Transverse colon (tissue), 4 donors: ENCODE measurements around the gene MPZL3. TPM values are rescaled to one million over a fixed set of nuclear protein-coding genes. Genes with fewer than 3 reads are reported as not detected.
A peak's percentile ranks its signal among the peaks of the same experiment; 100 is the strongest.

Experiments
- DNase-seq: peaks from one replicate; pipeline ENCODE4 v3.0.0-alpha.2; 2019
- H3K27ac ChIP-seq, 4 donors: fragments of 200-600 bp; sonication (generic); 2 replicates each; pipeline ENCODE4 v1.5.1; 2016 to 2018; ENCODE audit warnings: inconsistent platforms in 4 of 4
- H3K27me3 ChIP-seq: fragments of 200-600 bp; sonication (generic); 2 replicates; pipeline ENCODE4 v1.5.1; 2017; ENCODE audit warnings: inconsistent platforms
- H3K36me3 ChIP-seq, 4 donors: fragments of 200-600 bp; sonication (generic); 2 replicates each; pipeline ENCODE4 v1.5.1; 2017 to 2019; ENCODE audit warnings: inconsistent platforms in 4 of 4
- H3K4me1 ChIP-seq, 4 donors: fragments of 200-600 bp; sonication (generic); 2 replicates each; pipeline ENCODE4 v1.5.1; 2017 to 2020; ENCODE audit warnings: inconsistent platforms in 4 of 4
- H3K4me3 ChIP-seq, 4 donors: fragments of 200-600 bp; sonication (generic); 1 replicate in 1 of 4; 2 replicates in 3 of 4; pipeline versions ENCODE4 v1.5.1 to v1.6.1; 2017 to 2019; ENCODE audit warnings: inconsistent platforms in 4 of 4
- H3K9me3 ChIP-seq, 2 donors: fragments of 200-600 bp; sonication (generic); 2 replicates each; pipeline ENCODE4 v1.5.1; 2017 to 2019; ENCODE audit warnings: inconsistent platforms in 2 of 2
- EP300 ChIP-seq: sonication (generic); formaldehyde crosslinking; IDR thresholded peaks from one replicate; pipeline ENCODE4 v1.6.1; 2017; ENCODE audit warnings: antibody characterized with exemption, low read depth
- POLR2A ChIP-seq: fragments of 450-650 bp; IDR thresholded peaks from one replicate; pipeline ENCODE4 v1.6.1; 2016; ENCODE audit warnings: antibody characterized with exemption, mild to moderate bottlenecking, moderate library complexity
- POLR2AphosphoS5 ChIP-seq, 3 donors: sonication (generic); formaldehyde crosslinking; IDR thresholded peaks; one replicate each; pipeline ENCODE4 v1.6.1; 2016; ENCODE audit warnings: antibody characterized with exemption in 3 of 3
- WGBS, 2 donors: methylation state at CpG; one replicate each; pipeline ENCODE4 v1.1.5; 2018; ENCODE audit warnings: low coverage in 1 of 2; 5-methylcytosine and 5-hydroxymethylcytosine counted together
- in situ Hi-C, 4 donors: fragments of 200-750 bp; cut with MboI; loops; one replicate each; pipeline versions ENCODE4 v1.15.0 to v1.15.1; 2017; ENCODE audit warnings: low sequenced_read_pairs in 3 of 4, low pct_ligation_motif_present in 1 of 4, low pct_unique_long_range_greater_than_20kb in 1 of 4
- intact Hi-C: fragments of 100-400 bp; cut with DNase I; formaldehyde crosslinking; loops from one replicate; pipeline ENCODE4 v1.15.1; 2023; ENCODE audit warnings: low total_unique reads
- total RNA-seq, 4 donors: library from RNA; depleted of rRNA; stranded (reverse); fragments of >200 nt; gene quantifications; one replicate each; pipeline ENCODE4 v1.1.0, GENCODE V29; 2016
- TF ChIP-seq, protein P1 (sequence below), 5 experiments: fragments of 200-600 bp in 3 of 5; fragments of 450-650 bp in 2 of 5; sonication (generic) in 3 of 5; IDR thresholded peaks; 1 replicate in 2 of 5; 2 replicates in 3 of 5; pipeline ENCODE4 v1.5.1; 2016 to 2017; ENCODE audit warnings: antibody characterized with exemption in 5 of 5, inconsistent platforms in 3 of 5, mild to moderate bottlenecking in 2 of 5, moderate library complexity in 1 of 5

The MPZL3 gene
- total RNA-seq, 4 donors from 2014 or later, result 2.4 to 15.2 (median 8.2) TPM

DNA sequence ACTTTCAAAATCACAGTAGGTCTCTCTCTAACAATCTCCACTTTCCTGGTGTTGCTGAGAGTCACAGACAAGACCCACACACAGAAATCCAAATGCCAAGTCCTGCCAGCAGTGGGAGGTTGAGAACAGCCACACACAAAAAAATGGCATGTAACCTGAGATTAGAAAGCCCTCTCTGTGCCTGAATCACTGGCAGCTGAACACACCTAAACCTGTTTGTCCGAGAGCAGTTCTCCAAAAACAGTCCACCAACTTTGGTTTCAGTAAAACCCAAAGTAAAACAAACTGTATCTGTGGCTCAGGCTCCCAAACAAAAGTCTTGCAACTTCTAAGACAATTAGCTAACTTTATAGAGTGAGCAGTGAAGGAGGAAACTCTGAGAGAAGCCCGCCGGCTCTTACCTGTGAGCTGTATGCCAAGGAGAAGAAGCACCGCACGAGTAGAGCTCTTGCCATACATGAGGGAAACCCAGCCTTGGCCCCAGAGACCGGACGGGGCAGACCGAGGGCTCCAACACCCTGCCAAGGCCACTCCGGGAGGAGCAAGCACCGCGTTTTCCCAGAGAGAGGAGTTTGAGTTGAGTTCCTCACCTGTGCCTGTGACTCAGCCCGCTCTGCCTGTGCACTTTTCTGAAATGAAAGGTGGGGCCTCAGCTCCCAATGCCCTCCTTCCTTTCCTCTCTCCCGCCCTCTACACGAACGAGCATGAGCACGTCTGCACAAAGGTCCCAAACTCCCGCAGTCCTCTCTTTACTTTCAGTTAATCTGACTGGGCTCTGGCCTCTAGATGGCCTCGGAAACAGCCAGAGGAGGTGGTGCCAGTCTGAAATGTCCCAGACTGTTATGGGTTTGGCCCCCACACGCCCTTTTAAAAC lies 11.8 kb upstream of the MPZL3 start, which contains the start of gene MPZL2:
Gene MPZL2 (minus strand): TSS at position 603 of the 874 bp plus-strand sequence. CDS start 144 bp downstream, at position 459.
- peak; percentile 86 for TF ChIP-seq POLR2A
- TF ChIP-seq, protein P1, sequence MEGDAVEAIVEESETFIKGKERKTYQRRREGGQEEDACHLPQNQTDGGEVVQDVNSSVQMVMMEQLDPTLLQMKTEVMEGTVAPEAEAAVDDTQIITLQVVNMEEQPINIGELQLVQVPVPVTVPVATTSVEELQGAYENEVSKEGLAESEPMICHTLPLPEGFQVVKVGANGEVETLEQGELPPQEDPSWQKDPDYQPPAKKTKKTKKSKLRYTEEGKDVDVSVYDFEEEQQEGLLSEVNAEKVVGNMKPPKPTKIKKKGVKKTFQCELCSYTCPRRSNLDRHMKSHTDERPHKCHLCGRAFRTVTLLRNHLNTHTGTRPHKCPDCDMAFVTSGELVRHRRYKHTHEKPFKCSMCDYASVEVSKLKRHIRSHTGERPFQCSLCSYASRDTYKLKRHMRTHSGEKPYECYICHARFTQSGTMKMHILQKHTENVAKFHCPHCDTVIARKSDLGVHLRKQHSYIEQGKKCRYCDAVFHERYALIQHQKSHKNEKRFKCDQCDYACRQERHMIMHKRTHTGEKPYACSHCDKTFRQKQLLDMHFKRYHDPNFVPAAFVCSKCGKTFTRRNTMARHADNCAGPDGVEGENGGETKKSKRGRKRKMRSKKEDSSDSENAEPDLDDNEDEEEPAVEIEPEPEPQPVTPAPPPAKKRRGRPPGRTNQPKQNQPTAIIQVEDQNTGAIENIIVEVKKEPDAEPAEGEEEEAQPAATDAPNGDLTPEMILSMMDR (IDR thresholded peaks at IDR 0.05), result peak in 1 of 5 experiments; percentile 15
- peak; percentile 61 to 90 (median 78) for TF ChIP-seq POLR2AphosphoS5 (IDR thresholded peaks at IDR 0.05)
- no peak for TF ChIP-seq EP300
- in situ Hi-C loops (no loop called here), intact Hi-C loops (no loop called here)
- Histone ChIP-seq H3K27me3 (peaks cover 18% of the 10 kb centered on the region), H3K4me3 (peak within 1 kb of the TSS in 3 of 4 donors; percentile 39 to 52 (median 43)), H3K4me1 (peaks cover 0 to 26% (median 20%) of the 10 kb centered on the region in 4 donors), H3K9me3 (no peaks in the 10 kb centered on the region), H3K36me3 (peaks cover 0 to 8% (median 0%) of the 10 kb centered on the region in 4 donors), H3K27ac (peak within 1 kb of the TSS; percentile 78 to 87 (median 83))
- WGBS, 2 donors, result 5 to 17% methylated on average over 1 to 19 of the region's 19 CpGs
- peak; percentile 86 for DNase-seq

DNA sequence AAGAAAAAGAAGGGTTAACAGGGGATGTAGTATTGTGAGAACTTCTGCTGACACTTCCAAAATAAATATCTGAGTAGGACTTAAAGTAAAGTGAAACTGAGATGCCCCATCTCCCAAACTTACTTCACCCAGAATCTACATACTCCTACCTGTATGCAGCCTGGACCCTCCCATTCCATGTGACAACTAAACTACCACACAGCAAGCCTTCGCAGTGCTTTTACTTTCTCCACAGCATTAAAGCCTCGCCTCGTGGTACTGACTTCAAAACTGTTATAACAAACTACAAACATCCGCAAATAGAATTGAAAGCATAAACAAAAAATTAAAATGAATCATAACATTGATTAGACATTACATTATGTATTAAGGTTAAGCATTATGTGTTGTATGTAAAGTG lies 10.9 kb upstream of the MPZL3 start:
- H3K36me3 ChIP-seq, result peaks cover 0 to 8% (median 0%) of the 10 kb centered on the region in 4 donors
- TF ChIP-seq POLR2A, result no peak
- peak in 1 of 3 donors; percentile 34 for TF ChIP-seq POLR2AphosphoS5 (IDR thresholded peaks at IDR 0.05)
- H3K9me3 ChIP-seq, result no peaks in the 10 kb centered on the region
- peaks cover 0 to 26% (median 20%) of the 10 kb centered on the region in 4 donors for H3K4me1 ChIP-seq
- peak overlapping the region; percentile 78 to 87 (median 83) for H3K27ac ChIP-seq
- peak overlapping the region in 3 of 4 donors; percentile 39 to 52 (median 43) for H3K4me3 ChIP-seq
- WGBS, 2 donors, result 21 to 35% methylated on average over 4 of the region's 4 CpGs
- DNase-seq, result no peak
- intact Hi-C loops (no loop called here), in situ Hi-C loops (no loop called here)
- H3K27me3 ChIP-seq, result peaks cover 18% of the 10 kb centered on the region

DNA sequence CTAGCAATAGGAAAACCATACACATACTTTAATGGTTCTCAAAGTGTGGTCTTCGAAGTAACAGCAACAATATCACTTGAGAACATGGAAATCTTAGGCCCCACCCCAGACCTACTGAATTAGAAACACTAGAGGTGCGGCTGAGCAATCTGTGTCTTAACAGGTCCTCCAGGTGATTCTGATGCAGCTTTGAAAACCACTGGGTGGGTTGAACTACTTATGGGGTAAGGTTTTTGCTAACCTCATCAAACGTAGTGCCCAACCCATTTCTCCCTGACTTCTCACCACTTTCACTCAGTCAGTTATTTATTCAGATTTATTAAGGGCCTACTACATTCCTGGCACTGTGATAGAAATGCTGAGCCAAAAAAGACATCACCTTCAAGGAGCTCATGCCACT lies 8.2 kb upstream of the MPZL3 start:
- H3K27me3 ChIP-seq, result peaks cover 20% of the 10 kb centered on the region
- H3K4me3 ChIP-seq, result no peak overlapping the region
- no peak overlapping the region for H3K27ac ChIP-seq
- no peaks in the 10 kb centered on the region for H3K9me3 ChIP-seq
- no peak for DNase-seq
- peaks cover 0 to 26% (median 20%) of the 10 kb centered on the region in 4 donors for H3K4me1 ChIP-seq
- in situ Hi-C loops, result no loop called here
- intact Hi-C loops, result no loop called here
- peaks cover 0 to 16% (median 0%) of the 10 kb centered on the region in 4 donors for H3K36me3 ChIP-seq
- TF ChIP-seq, protein P1 (IDR thresholded peaks at IDR 0.05), result no peak
- TF ChIP-seq EP300 (no peak), POLR2AphosphoS5 (IDR thresholded peaks at IDR 0.05) (no peak)
- 86 to 89% methylated on average over 2 to 3 of the region's 3 CpGs for WGBS, 2 donors

DNA sequence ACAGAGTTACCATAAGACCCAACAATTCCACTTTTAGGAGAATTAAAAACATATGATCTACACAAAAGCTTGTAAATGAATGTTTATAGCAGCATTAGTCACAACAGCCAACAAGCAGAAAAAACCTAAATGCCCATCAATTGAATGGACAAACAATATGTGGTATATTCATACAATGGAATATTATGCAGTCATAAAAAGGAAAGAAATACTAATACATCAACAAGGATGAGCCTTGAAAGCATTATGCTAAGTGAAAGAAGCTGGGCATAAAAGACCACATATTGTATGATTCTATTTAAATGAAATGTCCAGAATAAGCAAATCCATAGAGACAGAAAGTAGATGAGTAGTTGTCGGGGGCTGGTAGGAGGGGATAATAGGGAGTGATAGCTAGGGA lies 7.0 kb upstream of the MPZL3 start:
- WGBS, 2 donors, result 97 to 100% methylated on average over 1 of the region's 1 CpG
- TF ChIP-seq, protein P1 (IDR thresholded peaks at IDR 0.05), result no peak
- TF ChIP-seq POLR2AphosphoS5 (IDR thresholded peaks at IDR 0.05) (no peak), POLR2A (no peak), EP300 (no peak)
- in situ Hi-C loops, result no loop called here
- intact Hi-C loops, result no loop called here
- H3K9me3 ChIP-seq, result no peaks in the 10 kb centered on the region
- peaks cover 0 to 24% (median 18%) of the 10 kb centered on the region in 4 donors for H3K4me1 ChIP-seq
- H3K36me3 ChIP-seq, result peaks cover 0 to 16% (median 0%) of the 10 kb centered on the region in 4 donors
- DNase-seq, result no peak
- H3K27ac ChIP-seq, result no peak overlapping the region
- peaks cover 16% of the 10 kb centered on the region for H3K27me3 ChIP-seq
- no peak overlapping the region for H3K4me3 ChIP-seq
